ENCODE measurements around the gene EFHD1. TPM values are rescaled to one million over a fixed set of nuclear protein-coding genes. Genes with fewer than 3 reads are reported as not detected.

The EFHD1 gene
- total RNA-seq, 2 donors from 2014 or later, result 4.0 to 4.4 TPM

DNA sequence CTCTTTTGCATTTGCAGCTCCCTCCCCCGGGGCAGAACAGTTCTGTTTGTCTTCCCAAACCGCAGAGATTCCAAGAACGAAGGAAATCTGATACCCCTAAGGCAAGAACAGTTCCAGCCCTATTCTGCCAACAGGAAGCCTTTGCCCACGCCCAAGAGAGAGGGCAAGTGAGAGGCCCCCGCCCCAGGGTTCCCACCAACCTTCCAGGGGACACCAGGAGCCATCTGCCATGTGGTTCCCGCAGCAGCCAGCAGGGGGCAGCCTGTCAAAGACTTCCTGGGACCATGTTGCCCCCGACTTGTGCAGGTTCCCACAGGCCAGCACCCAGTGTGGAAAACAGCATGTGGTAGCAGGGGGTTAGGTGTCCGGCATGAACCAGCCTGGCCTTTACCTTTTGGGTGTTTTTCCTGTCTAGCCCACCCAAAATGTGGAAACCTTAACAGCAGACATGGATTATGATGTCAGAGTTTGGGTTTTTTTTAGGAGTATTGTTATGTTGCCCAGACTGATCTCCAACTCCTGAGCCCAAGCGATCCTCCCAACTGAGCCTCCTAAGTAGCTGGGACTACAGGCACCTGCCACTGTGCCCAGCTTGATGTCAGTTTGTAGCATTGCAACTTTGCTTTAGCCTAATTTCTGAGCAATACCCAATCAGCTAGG is 21.7 kb upstream of the EFHD1 start:
- H3K27me3 ChIP-seq, result no peaks in the 10 kb centered on the region
- H3K4me1 ChIP-seq, result peaks cover 3% of the 10 kb centered on the region
- no peak overlapping the region for H3K4me3 ChIP-seq
- no peaks in the 10 kb centered on the region for H3K9me3 ChIP-seq
- no peaks in the 10 kb centered on the region for H3K36me3 ChIP-seq (replicated peaks in 1 of 2; ENCODE audit: insufficient read depth in 1 of 2, low read depth in 2 of 2)
- 28 to 40% methylated on average over 5 to 9 of the region's 9 CpGs for WGBS, 2 donors
- TF ChIP-seq POLR2A (IDR thresholded peaks at IDR 0.05), result no peak
- TF ChIP-seq, protein P1, sequence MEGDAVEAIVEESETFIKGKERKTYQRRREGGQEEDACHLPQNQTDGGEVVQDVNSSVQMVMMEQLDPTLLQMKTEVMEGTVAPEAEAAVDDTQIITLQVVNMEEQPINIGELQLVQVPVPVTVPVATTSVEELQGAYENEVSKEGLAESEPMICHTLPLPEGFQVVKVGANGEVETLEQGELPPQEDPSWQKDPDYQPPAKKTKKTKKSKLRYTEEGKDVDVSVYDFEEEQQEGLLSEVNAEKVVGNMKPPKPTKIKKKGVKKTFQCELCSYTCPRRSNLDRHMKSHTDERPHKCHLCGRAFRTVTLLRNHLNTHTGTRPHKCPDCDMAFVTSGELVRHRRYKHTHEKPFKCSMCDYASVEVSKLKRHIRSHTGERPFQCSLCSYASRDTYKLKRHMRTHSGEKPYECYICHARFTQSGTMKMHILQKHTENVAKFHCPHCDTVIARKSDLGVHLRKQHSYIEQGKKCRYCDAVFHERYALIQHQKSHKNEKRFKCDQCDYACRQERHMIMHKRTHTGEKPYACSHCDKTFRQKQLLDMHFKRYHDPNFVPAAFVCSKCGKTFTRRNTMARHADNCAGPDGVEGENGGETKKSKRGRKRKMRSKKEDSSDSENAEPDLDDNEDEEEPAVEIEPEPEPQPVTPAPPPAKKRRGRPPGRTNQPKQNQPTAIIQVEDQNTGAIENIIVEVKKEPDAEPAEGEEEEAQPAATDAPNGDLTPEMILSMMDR (IDR thresholded peaks at IDR 0.05), result peak; percentile 50 to 87 (median 66)
- intact Hi-C loops (cut with DNase I), result no loop called here
- DNase-seq (peak; percentile 36 to 73 (median 59)), ATAC-seq (peak; percentile 64)
- no peak overlapping the region for H3K27ac ChIP-seq

DNA sequence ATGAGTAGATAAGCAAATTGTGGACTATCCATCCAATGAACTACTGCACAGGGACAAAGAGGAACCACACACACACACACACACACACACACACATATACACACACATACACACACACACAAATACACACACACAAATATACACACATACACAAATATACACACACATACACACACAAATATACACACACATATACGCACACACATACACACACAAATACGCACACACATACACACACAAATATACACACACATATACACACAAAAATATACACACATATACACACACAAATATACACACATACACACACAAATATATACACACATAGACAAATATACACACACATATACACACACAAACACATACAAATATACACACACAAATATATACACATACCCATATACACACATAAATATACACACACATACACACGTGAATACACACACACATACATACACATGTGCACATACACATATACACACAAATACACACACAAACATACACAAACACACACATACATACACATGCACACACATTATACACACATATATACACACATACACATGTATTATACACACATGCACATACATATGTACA is 19.8 kb upstream of the EFHD1 start:
- no peak for ATAC-seq
- intact Hi-C loops (cut with DNase I), result no loop called here
- no peaks in the 10 kb centered on the region for H3K27me3 ChIP-seq

DNA sequence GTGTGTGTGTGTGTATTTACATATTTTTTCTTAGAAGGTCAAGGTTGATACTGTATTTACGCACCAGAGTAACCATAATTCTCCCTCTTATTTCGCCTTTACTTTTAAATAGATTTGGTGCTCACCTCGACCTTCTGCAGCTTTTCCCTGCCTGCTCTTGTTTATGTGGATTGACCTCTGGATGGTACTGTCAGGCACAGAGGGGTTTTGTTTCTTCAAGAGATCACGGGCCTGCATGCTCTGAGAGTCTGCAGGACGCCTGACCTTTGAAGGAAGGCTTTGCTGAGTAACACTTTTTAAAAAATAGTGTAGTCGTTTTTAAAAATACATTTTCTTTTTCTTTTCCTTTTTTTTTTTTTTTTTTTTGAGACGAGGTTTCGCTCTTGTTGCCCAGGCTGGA is 18.1 kb upstream of the EFHD1 start:
- no peaks in the 10 kb centered on the region for H3K36me3 ChIP-seq (replicated peaks in 1 of 2; ENCODE audit: insufficient read depth in 1 of 2, low read depth in 2 of 2)
- no peak overlapping the region for H3K4me3 ChIP-seq
- no peak for ATAC-seq
- H3K4me1 ChIP-seq, result peaks cover 3% of the 10 kb centered on the region
- no peak for DNase-seq
- H3K27me3 ChIP-seq, result no peaks in the 10 kb centered on the region
- no peaks in the 10 kb centered on the region for H3K9me3 ChIP-seq
- whole genome bisulfite sequencing, 2 donors, result 58 to 67% methylated on average over 8 of the region's 8 CpGs
- no peak for TF ChIP-seq POLR2A (IDR thresholded peaks at IDR 0.05)
- TF ChIP-seq, protein P1 (IDR thresholded peaks at IDR 0.05), result no peak
- H3K27ac ChIP-seq, result no peak overlapping the region
- intact Hi-C loops (cut with DNase I), result no loop called here

More for the DNA sequence above, 19.8 kb upstream of the EFHD1 start:
- DNase-seq, result no peak
- H3K9me3 ChIP-seq, result no peaks in the 10 kb centered on the region
- H3K4me1 ChIP-seq, result peaks cover 3% of the 10 kb centered on the region
- H3K36me3 ChIP-seq (replicated peaks in 1 of 2; ENCODE audit: insufficient read depth in 1 of 2, low read depth in 2 of 2), result no peaks in the 10 kb centered on the region
- H3K27ac ChIP-seq, result no peak overlapping the region
- WGBS, 2 donors, result 56 to 59% methylated on average over 3 of the region's 3 CpGs
- H3K4me3 ChIP-seq, result no peak overlapping the region
- TF ChIP-seq, protein P1 (IDR thresholded peaks at IDR 0.05), result peak in 1 of 7 experiments; percentile 25
- TF ChIP-seq POLR2A (IDR thresholded peaks at IDR 0.05), result no peak

DNA sequence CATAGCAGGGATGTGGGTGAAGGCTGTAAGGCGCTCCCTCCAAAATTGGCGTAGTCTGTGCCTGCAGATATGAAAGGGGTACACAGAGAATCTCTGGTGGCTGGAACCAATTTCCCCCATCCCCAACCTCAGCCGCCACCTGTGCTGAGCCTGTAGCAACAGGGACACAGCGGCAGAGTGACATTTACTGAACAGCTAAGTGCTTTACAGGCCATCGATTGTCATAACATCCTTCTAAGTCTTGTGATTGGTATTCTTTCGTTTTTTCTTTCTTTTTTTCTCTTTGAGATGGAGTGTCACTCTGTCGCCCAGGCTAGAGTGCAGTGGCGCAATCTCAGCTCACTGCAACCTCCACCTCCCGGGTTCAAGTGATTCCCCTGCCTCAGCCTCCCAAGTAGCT is 12.2 kb upstream of the EFHD1 start:
- intact Hi-C loops (cut with DNase I), result no loop called here
- no peaks in the 10 kb centered on the region for H3K4me1 ChIP-seq
- no peak overlapping the region for H3K27ac ChIP-seq
- H3K36me3 ChIP-seq (replicated peaks in 1 of 2; ENCODE audit: insufficient read depth in 1 of 2, low read depth in 2 of 2), result no peaks in the 10 kb centered on the region
- WGBS, 2 donors, result 89 to 90% methylated on average over 9 of the region's 9 CpGs
- ATAC-seq, result no peak
- no peak for DNase-seq
- H3K9me3 ChIP-seq, result no peaks in the 10 kb centered on the region
- TF ChIP-seq, protein P1 (IDR thresholded peaks at IDR 0.05), result no peak
- no peak for TF ChIP-seq POLR2A (IDR thresholded peaks at IDR 0.05)
- H3K27me3 ChIP-seq, result no peaks in the 10 kb centered on the region
- H3K4me3 ChIP-seq, result no peak overlapping the region

DNA sequence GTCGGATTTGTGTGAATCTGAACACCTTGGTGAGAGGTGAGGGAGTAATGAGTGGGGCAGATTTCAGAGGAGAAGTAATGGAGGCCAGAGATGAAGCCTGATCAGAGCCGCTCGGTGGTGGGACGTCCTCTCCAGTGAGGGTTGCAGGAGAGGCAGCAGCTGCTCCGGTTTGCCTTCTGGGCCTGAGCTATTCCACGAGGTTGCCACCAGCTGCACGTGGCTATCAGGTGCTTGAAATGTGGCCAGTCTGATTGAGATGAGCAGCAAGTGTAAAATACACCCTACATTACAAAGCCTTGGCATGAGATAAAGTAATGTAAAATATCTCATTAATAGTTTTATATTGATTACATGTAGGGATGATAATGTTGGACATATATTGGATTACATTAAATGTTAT is 10.8 kb upstream of the EFHD1 start:
- Histone ChIP-seq H3K4me1 (no peaks in the 10 kb centered on the region), H3K27ac (no peak overlapping the region), H3K27me3 (no peaks in the 10 kb centered on the region), H3K4me3 (no peak overlapping the region), H3K36me3 (replicated peaks in 1 of 2; ENCODE audit: insufficient read depth in 1 of 2, low read depth in 2 of 2) (no peaks in the 10 kb centered on the region), H3K9me3 (no peaks in the 10 kb centered on the region)
- DNase-seq (no peak), ATAC-seq (no peak)
- intact Hi-C loops (cut with DNase I), result no loop called here
- TF ChIP-seq, protein P1 (IDR thresholded peaks at IDR 0.05), result no peak
- TF ChIP-seq POLR2A (IDR thresholded peaks at IDR 0.05), result no peak
- WGBS, 2 donors, result 48 to 55% methylated on average over 7 of the region's 7 CpGs

Measured in body of pancreas (tissue), 4 donors.